GM12864 (cell line): Measurements from ENCODE around the gene ESYT2.

Source experiments
- DNase-seq: peaks from one replicate; pipeline ENCODE4 v3.0.0-alpha.2; 2011; ENCODE audit warnings: low read depth
- H3K4me3 ChIP-seq: 2 replicates; pipeline ENCODE4 v1.5.1; 2011; ENCODE audit warnings: mild to moderate bottlenecking, low read depth, low read length, control low read depth
- CTCF ChIP-seq: IDR thresholded peaks from 2 replicates; pipeline ENCODE4 v1.5.1; 2011; ENCODE audit warnings: low read depth, mild to moderate bottlenecking, moderate library complexity, low read length, control low read depth, inconsistent platforms; ENCODE audit errors: missing control alignments

The ESYT2 gene

GRCh38 chr7:158798741-158799140, 30.6 kb downstream of the ESYT2 start:
- DNase-seq, result no peak
- no peak for TF ChIP-seq CTCF
- no peak overlapping the region for H3K4me3 ChIP-seq

- DNase-seq, result no peak
- TF ChIP-seq CTCF, result no peak
- H3K4me3 ChIP-seq, result no peak overlapping the region
Measured at GRCh38 chr7:158796667-158797066, 32.6 kb downstream of the ESYT2 start.

GRCh38 chr7:158795272-158795671, 34.0 kb downstream of the ESYT2 start:
- no peak for TF ChIP-seq CTCF
- H3K4me3 ChIP-seq, result no peak overlapping the region
- no peak for DNase-seq

GRCh38 chr7:158791107-158791506, 38.2 kb downstream of the ESYT2 start:
- TF ChIP-seq CTCF, result no peak
- H3K4me3 ChIP-seq, result no peak overlapping the region
- DNase-seq, result no peak

GRCh38 chr7:158789842-158790241, 39.5 kb downstream of the ESYT2 start:
- DNase-seq, result no peak
- H3K4me3 ChIP-seq, result no peak overlapping the region
- TF ChIP-seq CTCF, result no peak

- no peak for DNase-seq
- TF ChIP-seq CTCF, result no peak
- H3K4me3 ChIP-seq, result no peak overlapping the region
Measured at GRCh38 chr7:158786898-158787297, 42.4 kb downstream of the ESYT2 start.

GRCh38 chr7:158784270-158784669, 45.0 kb downstream of the ESYT2 start:
- DNase-seq, result no peak
- TF ChIP-seq CTCF, result no peak
- H3K4me3 ChIP-seq, result no peak overlapping the region
